HG02970 (cell line): ENCODE results near the gene RPS6KB2.
"Not testable (repeated sequence)": the region's sequence is repeated elsewhere in the genome, so short reads cannot be mapped to it uniquely, and the experiment has no call there.

Experiments used
- ATAC-seq: cut with Tn5 transposase; IDR thresholded peaks from one replicate; pipeline ENCODE4 v1.9.1; 2021; ENCODE audit warnings: mild to moderate bottlenecking, moderate library complexity, moderate number of reproducible peaks; ENCODE audit not compliant: unreplicated experiment, low FRiP score

Gene RPS6KB2

DNA sequence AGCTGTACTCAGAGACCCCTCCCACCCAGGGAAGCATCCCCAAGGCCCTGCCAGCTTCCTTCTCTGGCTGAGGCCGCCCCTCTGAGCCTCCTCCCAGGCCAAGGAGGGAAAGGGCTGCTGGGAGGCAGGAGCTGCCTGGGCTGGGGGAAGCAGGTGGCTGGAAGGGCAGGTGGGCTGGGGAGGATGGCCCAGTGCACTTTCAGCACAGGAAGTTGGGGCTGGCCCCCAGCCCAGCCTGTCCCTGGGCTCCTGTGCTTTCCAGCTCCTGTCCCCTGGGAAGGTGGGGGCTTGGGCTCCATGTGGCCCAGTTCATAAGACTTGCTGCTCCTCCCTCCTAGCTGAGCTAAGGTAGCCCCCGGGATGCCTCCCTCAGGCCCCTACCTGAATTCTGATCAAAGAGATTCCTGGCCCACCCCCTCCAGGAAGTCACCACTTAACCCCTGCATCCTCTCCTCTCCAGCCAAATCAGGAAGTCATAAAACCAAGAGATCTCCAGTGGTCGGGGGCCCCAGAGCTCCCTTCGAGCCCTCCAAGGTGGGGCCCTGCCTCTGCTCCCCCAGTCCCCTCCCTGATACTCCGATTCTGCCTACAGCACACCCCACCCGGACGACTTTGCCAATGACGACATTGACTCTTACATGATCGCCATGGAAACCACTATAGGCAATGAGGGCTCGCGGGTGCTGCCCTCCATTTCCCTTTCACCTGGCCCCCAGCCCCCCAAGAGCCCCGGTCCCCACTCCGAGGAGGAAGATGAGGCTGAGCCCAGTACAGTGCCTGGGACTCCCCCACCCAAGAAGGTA is 31.5 kb upstream of the RPS6KB2 start:
- no peak for ATAC-seq

DNA sequence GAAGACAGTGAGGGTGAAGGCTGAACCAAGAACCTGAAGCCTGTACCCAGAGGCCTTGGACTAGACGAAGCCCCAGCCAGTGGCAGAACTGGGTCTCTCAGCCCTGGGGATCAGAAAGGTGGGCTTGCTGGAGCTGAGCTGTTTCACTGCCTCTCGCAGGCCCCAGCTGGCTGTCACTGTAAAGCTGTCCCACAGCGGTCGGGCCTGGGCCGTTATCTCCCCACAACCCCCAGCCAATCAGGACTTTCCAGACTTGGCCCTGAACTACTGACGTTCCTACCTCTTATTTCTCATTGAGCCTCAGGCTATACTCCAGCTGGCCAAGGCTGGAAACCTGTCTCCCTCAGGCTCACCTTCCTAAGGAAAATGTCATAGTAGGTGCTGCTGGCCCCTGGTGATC is 30.8 kb upstream of the RPS6KB2 start:
- ATAC-seq: no peak

DNA sequence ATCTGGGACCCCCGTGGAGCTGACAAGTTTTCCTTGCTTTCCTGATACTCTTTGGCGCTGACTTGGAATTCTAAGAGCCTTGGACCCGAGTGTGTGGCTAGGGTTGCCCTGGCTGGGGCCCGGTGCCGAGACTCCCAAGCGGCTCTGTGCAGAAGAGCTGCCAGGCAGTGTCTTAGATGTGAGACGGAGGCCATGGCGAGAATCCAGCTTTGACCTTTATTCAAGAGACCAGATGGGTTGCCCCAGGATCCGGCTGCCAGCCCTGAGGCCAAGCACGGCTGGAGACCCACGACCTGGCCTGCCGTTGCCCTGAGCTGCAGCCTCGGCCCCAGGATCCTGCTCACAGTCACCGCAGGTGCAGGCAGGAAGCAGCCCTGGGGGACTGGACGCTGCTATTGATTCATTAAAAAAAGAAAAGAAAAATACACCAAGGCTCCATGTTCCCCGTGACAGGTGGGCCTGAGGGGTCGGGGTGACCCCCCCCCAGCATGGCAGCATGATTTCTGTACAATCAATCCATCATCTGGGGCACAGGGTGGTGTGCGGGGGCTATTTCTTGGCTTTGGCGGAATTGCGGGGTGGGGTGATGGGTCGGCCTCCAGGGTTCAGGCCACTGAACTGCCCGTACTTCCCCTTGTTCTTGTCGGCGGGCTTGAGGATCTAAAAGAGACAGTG is 30.2 kb upstream of the RPS6KB2 start:
- no peak for ATAC-seq

DNA sequence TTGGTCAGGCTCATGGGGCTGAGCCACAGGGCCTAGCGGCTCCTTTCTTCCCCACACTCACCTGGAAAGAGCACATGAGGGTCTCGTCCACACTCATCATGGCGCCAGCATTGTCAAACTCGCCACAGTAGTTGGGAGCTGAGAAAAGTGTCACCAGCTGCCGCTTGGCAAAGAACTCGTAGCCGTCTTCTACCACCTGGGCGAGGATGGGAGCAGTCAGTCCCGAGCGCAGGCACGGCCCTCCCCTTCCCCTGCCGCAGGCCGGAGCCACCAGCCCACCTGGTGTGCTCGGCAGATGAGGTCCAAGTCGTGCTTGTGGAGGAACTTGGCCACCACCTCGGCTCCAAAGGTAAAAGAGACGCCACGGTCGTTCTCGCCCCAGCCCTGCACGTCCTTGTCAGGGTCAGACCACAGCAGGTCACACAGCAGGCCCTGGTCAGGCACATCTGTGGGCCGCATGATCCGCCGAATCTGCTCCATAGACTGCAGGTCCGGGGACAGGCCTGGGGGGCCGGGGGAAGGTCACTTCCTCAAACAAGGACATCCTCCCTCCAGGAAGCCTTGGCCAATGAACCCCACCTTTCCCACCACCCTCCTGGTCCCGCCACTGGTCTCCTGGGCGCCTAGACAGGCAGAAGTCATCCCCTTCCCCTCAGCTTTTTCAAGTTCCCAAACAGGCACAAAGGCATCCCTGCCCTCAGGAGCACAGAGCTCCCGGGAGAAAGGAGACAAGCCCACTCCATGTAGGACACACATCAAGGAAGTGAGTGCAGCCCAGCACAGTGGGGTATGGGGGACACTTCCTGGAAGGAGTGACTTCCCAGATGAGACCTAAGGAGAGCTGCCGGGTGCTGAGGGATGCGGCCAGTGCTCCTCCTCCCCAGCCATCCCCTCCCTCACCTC is 29.4 kb upstream of the RPS6KB2 start:
- no peak for ATAC-seq

DNA sequence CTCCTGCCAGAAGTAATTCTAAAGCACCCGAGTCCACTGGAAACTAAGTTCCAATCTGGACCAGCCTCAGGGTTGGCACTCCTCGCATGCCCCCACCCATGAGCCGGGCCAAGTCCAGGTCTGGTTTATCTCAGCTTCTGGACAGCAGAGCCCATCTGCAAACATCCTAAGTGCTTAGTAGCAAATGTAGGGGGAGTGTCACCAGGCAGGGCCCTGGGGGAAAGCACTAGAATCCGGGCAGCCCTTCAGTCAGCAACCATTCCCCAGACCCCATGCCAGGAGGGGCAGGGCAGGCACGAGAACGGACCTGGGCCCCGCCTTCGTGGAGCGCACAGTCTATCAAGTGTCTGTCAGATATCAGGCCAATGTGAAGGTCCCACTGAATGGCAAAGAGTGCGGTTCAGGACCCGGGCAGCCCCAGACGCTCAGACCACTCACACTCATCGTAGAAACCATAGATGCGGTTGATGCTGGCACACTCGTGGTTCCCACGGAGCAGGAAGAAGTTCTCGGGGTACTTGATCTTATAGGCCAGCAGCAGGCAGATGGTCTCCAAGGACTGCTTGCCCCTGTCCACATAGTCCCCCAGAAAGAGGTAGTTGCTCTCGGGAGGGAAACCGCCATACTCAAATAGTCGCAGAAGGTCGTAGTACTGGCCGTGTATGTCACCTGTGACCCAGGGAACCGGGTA is 27.9 kb upstream of the RPS6KB2 start:
- ATAC-seq: no peak

DNA sequence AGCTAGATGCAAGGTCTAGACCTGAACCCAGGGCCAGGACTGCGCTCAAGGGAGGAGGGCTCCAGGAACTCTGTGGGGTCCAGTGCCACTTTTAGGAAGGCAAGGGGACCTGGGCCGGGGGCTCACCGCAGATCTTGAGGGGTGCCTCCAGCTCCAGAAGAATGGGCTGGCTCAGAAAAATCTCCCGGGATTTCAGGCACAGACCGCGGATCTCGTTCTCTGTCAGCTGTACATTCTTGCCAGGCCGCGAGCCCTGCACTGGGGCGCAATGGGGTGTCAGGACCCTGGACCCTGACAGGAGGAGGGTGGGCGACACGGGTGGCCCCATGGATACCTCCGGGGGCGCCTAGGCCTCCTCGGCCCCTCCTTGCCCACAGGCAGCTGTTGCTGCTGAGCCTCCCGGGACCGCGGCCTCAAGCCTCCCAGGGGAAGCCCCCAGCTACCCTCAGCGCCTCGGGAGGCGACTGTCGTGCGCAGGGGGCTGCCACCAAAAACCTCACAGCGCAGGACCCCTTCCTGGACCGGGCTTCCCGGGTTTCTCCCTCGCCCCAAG is 27.3 kb upstream of the RPS6KB2 start:
- ATAC-seq: no peak

DNA sequence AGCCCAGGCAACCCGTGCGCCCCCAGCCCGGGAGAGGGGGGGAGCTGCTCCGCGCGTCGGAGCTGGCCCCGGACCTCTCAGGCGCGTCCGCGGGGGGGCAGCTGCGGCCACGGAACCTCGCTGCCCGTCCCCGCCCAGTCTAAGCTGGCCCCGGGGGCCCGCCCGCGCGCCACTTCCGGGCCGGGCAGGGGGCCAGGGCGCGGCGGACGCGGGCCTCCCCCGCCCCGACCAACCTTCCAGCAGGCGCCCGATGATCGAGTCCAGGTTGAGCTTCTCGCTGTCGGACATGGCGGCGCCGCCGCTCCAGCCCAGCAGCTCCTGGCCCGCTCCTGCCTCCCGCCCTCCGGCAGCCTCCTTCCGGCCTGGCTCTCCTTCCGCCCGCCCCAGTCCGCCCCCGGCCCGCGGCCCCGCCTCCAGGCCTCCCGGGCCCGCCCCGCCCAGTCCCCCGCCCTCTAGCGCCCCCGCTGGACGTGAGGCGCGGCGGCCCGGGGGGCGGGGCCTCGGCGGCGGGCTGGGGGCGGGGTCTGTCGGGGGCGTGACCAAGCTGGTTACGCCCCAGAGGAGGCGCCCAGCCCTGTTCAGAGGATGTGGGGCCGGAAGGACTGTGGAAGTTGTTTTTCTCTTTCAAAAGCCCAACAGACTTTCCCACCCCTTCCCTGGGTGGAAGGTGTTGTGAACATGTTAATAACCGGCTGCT is 26.7 kb upstream of the RPS6KB2 start, which contains the start of gene PPP1CA:
Gene PPP1CA (minus strand): TSS at position 364 of the 697 bp plus-strand sequence. CDS start 76 bp downstream, at position 288.
- peak; percentile 58 for ATAC-seq

DNA sequence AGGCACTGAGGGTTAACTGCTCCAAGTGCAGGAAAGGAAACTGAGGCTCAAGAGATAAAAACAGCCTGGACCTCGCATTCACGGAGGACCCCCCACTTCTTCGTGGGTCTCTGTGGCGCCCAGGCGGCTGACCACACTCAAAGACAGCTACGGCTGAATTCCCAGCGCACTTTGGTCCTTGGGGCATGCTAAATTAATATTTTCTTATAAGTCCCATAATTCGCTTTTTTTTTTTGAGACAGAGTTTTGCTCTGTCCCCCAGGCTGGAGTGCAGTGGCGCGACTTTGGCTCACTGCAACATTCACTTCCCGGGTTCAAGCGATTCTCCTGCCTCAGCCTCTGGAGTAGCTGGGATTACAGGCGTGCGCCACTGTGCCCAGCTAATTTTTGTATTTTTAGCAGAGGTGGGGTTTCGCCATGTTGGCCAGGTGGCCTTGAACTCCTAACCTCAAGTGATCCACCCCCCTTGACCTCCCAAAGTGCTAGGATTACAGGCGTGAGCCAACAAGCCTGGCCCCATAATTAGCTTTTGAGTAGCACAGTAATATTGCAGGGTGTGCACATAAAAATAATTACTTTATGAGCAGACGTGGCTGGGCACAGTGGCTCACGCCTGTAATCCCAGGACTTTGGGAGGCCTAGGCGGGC is 26.0 kb upstream of the RPS6KB2 start:
- peak; percentile 1 for ATAC-seq

DNA sequence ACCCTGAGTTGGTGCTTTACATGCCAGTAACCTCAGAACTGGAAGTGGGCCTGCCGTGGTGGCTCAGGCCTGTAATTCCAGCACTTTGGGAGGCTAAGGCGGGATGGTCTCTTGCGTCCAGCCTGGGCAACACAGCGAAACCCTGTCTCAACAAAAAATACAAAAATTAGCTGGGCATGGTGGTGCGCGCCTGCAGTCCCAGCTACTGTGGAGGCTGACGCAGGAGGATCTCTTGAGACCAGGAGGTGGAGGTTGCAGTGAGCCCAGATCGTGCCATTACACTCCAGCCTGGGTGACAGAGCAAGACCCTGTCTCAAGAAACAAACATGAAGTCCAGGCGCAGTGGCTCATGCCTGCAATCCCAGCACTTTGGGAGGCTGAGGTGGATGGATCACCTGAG is 25.2 kb upstream of the RPS6KB2 start:
- ATAC-seq: not testable (repeated sequence)

DNA sequence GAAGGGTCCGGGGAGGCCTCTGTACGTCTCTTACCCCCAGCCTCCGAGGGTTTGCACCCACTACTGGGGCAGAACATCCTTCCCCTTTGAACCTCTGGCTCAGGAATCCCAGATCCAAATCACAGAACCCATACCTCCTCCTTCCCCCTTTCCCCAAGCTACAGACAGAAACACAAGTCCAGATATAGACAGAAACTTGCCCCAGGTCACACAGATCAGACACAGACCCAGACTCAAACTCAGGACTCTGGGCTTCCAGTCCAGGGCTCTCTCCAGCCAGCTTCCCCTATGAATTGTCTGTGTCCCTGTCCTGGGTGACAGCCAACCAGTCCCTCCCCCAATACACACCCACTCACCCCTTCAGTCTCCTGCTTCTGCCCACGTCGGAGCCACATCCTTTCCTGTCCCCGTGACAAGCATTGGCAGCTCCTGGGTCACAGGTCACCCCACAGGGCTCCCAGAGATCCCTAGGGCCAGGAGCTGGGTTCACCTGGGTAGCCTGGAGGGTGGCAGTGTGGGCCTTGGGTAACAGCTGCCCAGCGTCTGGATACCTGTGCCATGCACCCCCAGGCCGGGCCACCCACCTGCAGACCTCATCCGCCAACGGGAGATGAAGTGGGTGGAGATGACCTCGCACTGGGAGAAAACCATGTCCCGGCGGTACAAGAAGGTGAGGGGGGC is 23.6 kb upstream of the RPS6KB2 start:
- no peak for ATAC-seq

DNA sequence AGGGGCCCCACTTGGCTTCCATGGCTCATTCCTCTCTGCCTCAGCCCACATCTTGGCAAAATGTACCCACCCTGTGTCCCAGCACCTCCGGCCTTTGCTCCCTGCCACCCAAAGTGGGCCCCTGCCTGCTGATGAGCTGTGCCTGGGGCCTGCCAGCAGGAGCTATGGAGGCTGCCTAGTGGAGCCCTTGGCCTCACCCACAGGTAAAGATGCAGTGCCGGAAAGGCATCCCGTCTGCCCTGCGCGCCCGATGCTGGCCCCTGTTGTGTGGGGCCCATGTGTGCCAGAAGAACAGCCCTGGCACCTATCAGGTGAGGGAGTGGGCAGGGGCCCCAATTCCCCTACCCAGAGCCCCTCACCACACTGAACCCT is 23.1 kb upstream of the RPS6KB2 start:
- ATAC-seq: no peak

DNA sequence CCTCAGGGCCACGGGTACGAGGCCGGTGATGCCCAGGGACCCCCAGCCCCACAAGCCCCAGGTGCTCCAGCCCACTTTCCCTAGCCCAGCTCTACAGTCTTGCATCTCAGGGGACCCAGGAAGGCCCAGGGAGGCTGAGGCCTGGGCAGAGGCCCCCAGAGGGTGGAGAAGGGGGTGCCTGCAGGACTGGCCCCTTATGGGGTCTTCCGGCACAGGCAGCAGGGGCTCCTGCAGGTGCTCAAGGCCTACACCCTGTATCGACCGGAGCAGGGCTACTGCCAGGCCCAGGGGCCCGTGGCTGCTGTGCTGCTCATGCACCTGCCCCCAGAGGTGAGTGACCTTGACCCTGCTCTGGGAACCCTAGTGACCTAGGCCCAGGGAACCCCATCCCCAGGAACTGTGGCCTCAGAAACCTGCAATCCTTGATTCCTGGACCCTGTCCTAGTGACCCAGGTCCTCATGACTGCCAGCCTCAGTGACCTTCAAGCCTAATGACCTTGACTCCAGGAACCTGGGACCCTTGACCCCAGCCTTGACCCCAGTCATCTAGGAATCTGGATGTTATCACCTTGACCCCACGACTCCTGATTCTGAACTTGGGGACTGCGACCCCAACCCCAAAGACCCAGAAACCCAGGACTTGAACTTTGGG is 22.5 kb upstream of the RPS6KB2 start:
- no peak for ATAC-seq

DNA sequence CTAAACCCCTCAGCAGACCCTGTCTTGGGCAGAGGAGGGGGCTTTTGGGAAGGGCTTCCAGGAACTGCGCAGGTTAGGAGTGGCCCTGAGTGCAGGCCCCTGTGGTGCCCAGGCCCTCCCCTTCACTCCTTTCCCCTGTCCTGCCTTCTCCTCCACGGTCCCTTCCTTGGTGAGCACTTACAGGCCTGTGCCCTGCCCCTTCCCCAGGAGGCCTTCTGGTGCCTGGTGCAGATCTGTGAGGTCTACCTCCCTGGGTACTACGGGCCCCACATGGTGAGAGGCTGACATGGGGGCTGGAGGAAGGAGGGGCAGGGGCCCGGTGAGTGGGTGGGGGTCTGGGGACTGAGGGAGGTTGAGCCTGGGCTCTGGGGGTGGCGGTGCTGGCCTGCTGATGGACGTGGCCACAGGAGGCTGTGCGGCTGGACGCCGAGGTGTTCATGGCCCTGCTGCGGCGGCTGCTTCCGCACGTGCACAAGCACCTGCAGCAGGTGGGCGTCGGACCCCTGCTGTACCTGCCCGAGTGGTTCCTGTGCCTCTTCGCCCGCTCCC is 21.8 kb upstream of the RPS6KB2 start:
- ATAC-seq: no peak

DNA sequence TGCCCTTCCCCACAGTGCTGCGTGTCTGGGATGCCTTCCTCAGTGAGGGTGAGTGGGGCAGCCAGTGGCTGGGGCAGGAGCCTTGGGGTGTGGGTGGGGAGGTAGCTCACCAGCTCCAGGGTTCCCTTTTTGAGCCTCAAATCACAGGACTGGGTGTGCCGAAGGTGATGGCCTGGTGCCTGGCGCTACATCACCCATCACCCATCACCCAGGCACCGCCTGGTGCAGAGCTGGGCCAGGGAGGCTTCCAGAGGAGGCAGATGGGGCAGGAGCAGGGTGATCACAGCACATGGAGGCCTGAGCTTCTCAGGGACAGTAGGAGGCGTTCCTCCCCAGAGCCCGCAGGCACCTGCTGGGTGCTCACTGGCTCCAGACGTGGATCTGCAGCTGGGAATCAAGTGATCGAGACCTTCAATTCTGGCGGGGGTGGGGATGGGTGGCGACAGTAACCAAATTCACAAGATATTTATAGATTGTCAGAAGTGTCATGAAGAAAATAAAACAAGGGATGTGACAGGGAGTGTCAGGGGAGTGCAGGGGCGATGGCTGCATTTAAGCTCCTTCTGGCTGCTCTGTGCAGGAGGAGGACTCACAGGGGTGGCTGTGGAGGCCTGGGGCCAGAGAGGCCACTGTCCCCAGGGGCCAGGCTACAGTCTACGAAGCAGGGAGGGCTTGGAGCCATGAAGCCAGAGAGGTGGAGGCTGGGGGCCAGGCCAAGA is 21.2 kb upstream of the RPS6KB2 start:
- no peak for ATAC-seq

DNA sequence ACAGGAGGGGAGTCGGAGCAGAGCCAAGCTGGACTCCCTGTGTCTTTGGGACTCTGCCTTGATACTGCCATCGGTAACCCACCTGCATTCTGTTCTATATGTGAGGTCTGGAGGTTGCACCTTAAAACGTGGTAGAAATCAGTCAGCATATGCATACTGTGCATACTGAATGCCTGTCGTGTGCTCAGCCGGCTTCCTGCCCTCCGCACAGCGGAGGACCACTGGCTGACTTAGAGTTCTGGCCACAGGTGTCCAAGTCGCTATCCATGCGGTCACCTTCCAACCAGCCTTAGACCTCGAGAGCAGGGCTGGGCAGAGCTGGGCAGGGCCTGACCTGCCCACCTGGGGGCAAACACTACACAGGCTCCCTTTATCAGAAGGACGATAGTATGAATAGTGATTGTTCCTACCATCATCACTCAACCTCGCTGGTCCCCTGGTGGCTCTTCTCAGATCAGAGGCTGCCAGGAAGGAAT is 20.6 kb upstream of the RPS6KB2 start:
- no peak for ATAC-seq

DNA sequence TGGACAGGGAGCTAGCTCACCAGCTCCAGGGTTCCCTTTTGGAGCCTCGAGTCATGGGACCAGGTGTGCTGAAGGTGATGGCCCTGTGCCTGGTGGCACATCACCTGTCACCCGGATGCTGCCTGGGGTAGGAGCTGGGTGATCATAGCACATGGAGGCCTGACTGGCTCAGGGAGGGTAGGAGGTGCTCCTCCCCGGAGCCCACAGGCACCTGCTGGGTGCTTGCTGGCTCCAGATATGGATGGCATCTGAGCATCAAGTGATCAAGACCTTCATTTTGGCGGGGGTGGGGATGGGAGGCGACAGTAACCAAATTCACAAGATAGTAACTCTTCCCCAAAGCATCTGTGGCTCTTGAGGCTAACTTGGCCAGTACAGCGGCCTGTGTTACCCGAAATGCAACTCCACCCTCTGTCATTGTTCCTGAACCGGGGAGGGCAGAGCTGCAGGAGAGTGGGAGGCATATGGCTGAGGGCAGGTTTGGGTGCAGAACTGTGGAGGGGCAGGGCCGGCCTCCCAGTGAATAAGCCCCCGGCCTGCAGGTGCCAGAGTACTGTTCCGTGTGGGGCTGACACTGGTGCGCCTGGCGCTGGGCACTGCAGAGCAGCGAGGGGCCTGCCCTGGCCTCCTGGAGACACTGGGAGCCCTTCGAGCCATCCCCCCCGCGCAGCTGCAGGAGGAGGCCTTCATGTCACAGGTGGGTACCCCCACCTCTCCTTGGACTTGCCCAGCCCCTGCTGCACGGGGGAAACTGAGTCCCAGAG is 19.7 kb upstream of the RPS6KB2 start:
- ATAC-seq: no peak
